ENCODE measurements around the gene CLDN22.
"Not testable (repeated sequence)": the region's sequence is repeated elsewhere in the genome, so short reads cannot be mapped to it uniquely, and the experiment has no call there.

Gene CLDN22

GRCh38 chr4:183347146-183347545 is 27.1 kb upstream of the CLDN22 start:
- no peak for DNase-seq

GRCh38 chr4:183345261-183345660 is 25.2 kb upstream of the CLDN22 start:
- no peak for DNase-seq

- no peak for DNase-seq
Observed at GRCh38 chr4:183344523-183345255, 24.6 kb upstream of the CLDN22 start.

- no peak for DNase-seq
Observed at GRCh38 chr4:183343730-183344129, 23.7 kb upstream of the CLDN22 start.

GRCh38 chr4:183342541-183343533 is 22.8 kb upstream of the CLDN22 start:
- DNase-seq = no peak

GRCh38 chr4:183337833-183338232 is 17.8 kb upstream of the CLDN22 start:
- DNase-seq = no peak

- no peak for DNase-seq
Observed at GRCh38 chr4:183337349-183337748, 17.3 kb upstream of the CLDN22 start.

GRCh38 chr4:183335369-183335940 is 15.4 kb upstream of the CLDN22 start:
- DNase-seq = no peak

- no peak for DNase-seq
Observed at GRCh38 chr4:183333983-183334382, 13.9 kb upstream of the CLDN22 start.

- no peak for DNase-seq
Observed at GRCh38 chr4:183333202-183333601, 13.1 kb upstream of the CLDN22 start.

- DNase-seq = no peak
Observed at GRCh38 chr4:183332447-183332846, 12.4 kb upstream of the CLDN22 start.

GRCh38 chr4:183330841-183331240 is 10.8 kb upstream of the CLDN22 start:
- DNase-seq = no peak

- DNase-seq = no peak
Observed at GRCh38 chr4:183329954-183330742, 10.1 kb upstream of the CLDN22 start.

GRCh38 chr4:183329244-183329643 is 9.2 kb upstream of the CLDN22 start:
- no peak for DNase-seq

GRCh38 chr4:183328832-183329231 is 8.8 kb upstream of the CLDN22 start:
- DNase-seq = no peak

- no peak for DNase-seq
Observed at GRCh38 chr4:183327827-183328226, 7.8 kb upstream of the CLDN22 start.

- no peak for DNase-seq
Observed at GRCh38 chr4:183326853-183327252, 6.8 kb upstream of the CLDN22 start.

GRCh38 chr4:183326387-183326786 is 6.3 kb upstream of the CLDN22 start:
- DNase-seq = not testable (repeated sequence)

- no peak for DNase-seq
Observed at GRCh38 chr4:183324619-183325018, 4.5 kb upstream of the CLDN22 start.

GRCh38 chr4:183324056-183324455 is 4.0 kb upstream of the CLDN22 start:
- not testable (repeated sequence) for DNase-seq

GRCh38 chr4:183323295-183323694 is 3.2 kb upstream of the CLDN22 start:
- DNase-seq = no peak

GRCh38 chr4:183322326-183322725 is 2.2 kb upstream of the CLDN22 start, which contains the start of gene CLDN24:
CLDN24 (minus strand) TSS chr4:183322426; CDS start chr4:183322426, 0 bp downstream.
- DNase-seq = no peak

All from C1 segment of cervical spinal cord (tissue), 14 donors.